Astrocyte (in vitro differentiated cells and primary cell): ENCODE measurements around the gene FAP. TPM values are rescaled to one million over a fixed set of nuclear protein-coding genes. Genes with fewer than 3 reads are reported as not detected.

Experiments
- DNase-seq: peaks from one replicate; pipeline ENCODE4 v3.0.0-alpha.2; 2010; ENCODE audit warnings: low read depth
- FAIRE-seq: peaks from 2 replicates; lab custom pipeline; 2011; peaks lifted over from hg19 to GRCh38; lab: Jason Lieb, UNC
- H2AFZ ChIP-seq: 2 replicates; pipeline ENCODE4 v1.6.0; 2012; ENCODE audit warnings: low read depth, low read length, inconsistent platforms
- H3K27ac ChIP-seq: 2 replicates; pipeline ENCODE4 v1.5.1; 2011; ENCODE audit warnings: low read depth, low read length, inconsistent platforms
- H3K27me3 ChIP-seq: 2 replicates; pipeline ENCODE4 v1.6.0; 2011; ENCODE audit warnings: low read length, inconsistent platforms; ENCODE audit not compliant: insufficient read depth
- H3K36me3 ChIP-seq: 2 replicates; pipeline ENCODE4 v1.5.1; 2011; ENCODE audit warnings: low read length, inconsistent platforms; ENCODE audit not compliant: insufficient read depth
- H3K4me1 ChIP-seq: 2 replicates; pipeline ENCODE4 v1.5.1; 2011; ENCODE audit warnings: low read length, inconsistent platforms; ENCODE audit not compliant: insufficient read depth
- H3K4me2 ChIP-seq: 2 replicates; pipeline ENCODE4 v1.6.0; 2012; ENCODE audit warnings: low read length, inconsistent platforms
- H3K4me3 ChIP-seq: 2 replicates; pipeline ENCODE4 v1.5.1; 2011; ENCODE audit warnings: low read depth, mild to moderate bottlenecking, low read length, inconsistent platforms; ENCODE audit not compliant: insufficient read depth
- H3K79me2 ChIP-seq: 2 replicates; pipeline ENCODE4 v1.6.0; 2012; ENCODE audit warnings: mild to moderate bottlenecking, low read length, inconsistent platforms; ENCODE audit not compliant: insufficient read depth
- H3K9ac ChIP-seq: 2 replicates; pipeline ENCODE4 v1.6.0; 2012; ENCODE audit warnings: mild to moderate bottlenecking, low read length, inconsistent platforms
- H3K9me3 ChIP-seq: 2 replicates; pipeline ENCODE4 v1.5.1; 2012; ENCODE audit warnings: low read depth, mild to moderate bottlenecking, low read length, inconsistent platforms; ENCODE audit not compliant: insufficient read depth
- H4K20me1 ChIP-seq: 2 replicates; pipeline ENCODE4 v1.6.0; 2012; ENCODE audit warnings: low read length, inconsistent platforms; ENCODE audit not compliant: insufficient read depth
- H3K27ac Mint-ChIP-seq: one replicate; pipeline ENCODE4 v1.8.0; 2021; ENCODE audit warnings: mild to moderate bottlenecking, mixed read lengths; ENCODE audit not compliant: unreplicated experiment
- H3K27me3 Mint-ChIP-seq: one replicate; pipeline ENCODE4 v1.8.0; 2021; ENCODE audit warnings: low read depth, mixed read lengths; ENCODE audit not compliant: unreplicated experiment
- H3K36me3 Mint-ChIP-seq: one replicate; pipeline ENCODE4 v1.8.0; 2021; ENCODE audit warnings: low read depth, mixed read lengths; ENCODE audit not compliant: unreplicated experiment
- H3K4me1 Mint-ChIP-seq: one replicate; pipeline ENCODE4 v1.8.0; 2021; ENCODE audit warnings: low read depth, mixed read lengths; ENCODE audit not compliant: unreplicated experiment
- H3K4me3 Mint-ChIP-seq: one replicate; pipeline ENCODE4 v1.8.0; 2021; ENCODE audit warnings: mild to moderate bottlenecking, moderate library complexity, mixed read lengths; ENCODE audit not compliant: unreplicated experiment
- H3K9me3 Mint-ChIP-seq: one replicate; pipeline ENCODE4 v1.8.0; 2021; ENCODE audit warnings: mild to moderate bottlenecking, mixed read lengths; ENCODE audit not compliant: unreplicated experiment
- CTCF ChIP-seq: IDR thresholded peaks from 2 replicates; pipeline ENCODE4 v1.5.1; 2011; ENCODE audit warnings: low read depth, mild to moderate bottlenecking, inconsistent platforms, low read length, moderate library complexity; ENCODE audit not compliant: insufficient read depth
- EZH2 ChIP-seq: IDR thresholded peaks from 2 replicates; pipeline ENCODE4 v1.6.1; 2012; ENCODE audit warnings: mild to moderate bottlenecking, low read length, inconsistent platforms; ENCODE audit not compliant: insufficient read depth
- total RNA-seq: library from RNA; stranded (reverse); gene quantifications from 2 replicates; pipeline ENCODE4 v1.2.1, GENCODE V29; 2021

The FAP gene
- total RNA-seq, 1 donor from 2014 or later = 1.3 TPM

- TF ChIP-seq CTCF (no peak), EZH2 (no peak)
- Histone ChIP-seq H3K9ac (no peak overlapping the region), H3K4me1 (peaks cover 8% of the 10 kb centered on the region), H3K27me3 (no peaks in the 10 kb centered on the region), H3K27ac (no peak overlapping the region), H4K20me1 (no peaks in the 10 kb centered on the region), H3K4me2 (no peak overlapping the region), H3K9me3 (no peaks in the 10 kb centered on the region), H2AFZ (no peak overlapping the region), H3K36me3 (no peaks in the 10 kb centered on the region), H3K4me3 (no peak overlapping the region), H3K79me2 (no peaks in the 10 kb centered on the region)
- FAIRE-seq (no peak), DNase-seq (no peak)
- Mint-ChIP-seq H3K4me3 (no peak overlapping the region), H3K27ac (no peak overlapping the region), H3K4me1 (peaks cover 30% of the 10 kb centered on the region), H3K9me3 (no peaks in the 10 kb centered on the region), H3K27me3 (no peaks in the 10 kb centered on the region), H3K36me3 (no peaks in the 10 kb centered on the region)
These were observed 11.1 kb upstream of the FAP start for GRCh38 chr2:162254236-162254871.

GRCh38 chr2:162253435-162253834 is 10.2 kb upstream of the FAP start:
- H3K27me3 ChIP-seq = no peaks in the 10 kb centered on the region
- no peak overlapping the region for H3K4me2 ChIP-seq
- H4K20me1 ChIP-seq = no peaks in the 10 kb centered on the region
- DNase-seq (no peak), FAIRE-seq (no peak)
- H3K4me3 ChIP-seq = no peak overlapping the region
- TF ChIP-seq EZH2 = no peak
- H3K9ac ChIP-seq = no peak overlapping the region
- Mint-ChIP-seq H3K36me3 (no peaks in the 10 kb centered on the region), H3K27me3 (no peaks in the 10 kb centered on the region), H3K4me3 (no peak overlapping the region), H3K27ac (no peak overlapping the region), H3K9me3 (peaks cover 1% of the 10 kb centered on the region), H3K4me1 (peaks cover 20% of the 10 kb centered on the region)
- no peaks in the 10 kb centered on the region for H3K9me3 ChIP-seq
- H2AFZ ChIP-seq = no peak overlapping the region
- no peaks in the 10 kb centered on the region for H3K36me3 ChIP-seq
- peaks cover 5% of the 10 kb centered on the region for H3K4me1 ChIP-seq
- no peaks in the 10 kb centered on the region for H3K79me2 ChIP-seq
- H3K27ac ChIP-seq = no peak overlapping the region

- H3K36me3 ChIP-seq = no peaks in the 10 kb centered on the region
- H3K27me3 Mint-ChIP-seq = no peaks in the 10 kb centered on the region
- no peak overlapping the region for H2AFZ ChIP-seq
- FAIRE-seq (no peak), DNase-seq (no peak)
- no peak overlapping the region for H3K4me3 Mint-ChIP-seq
- no peak overlapping the region for H3K4me3 ChIP-seq
- H4K20me1 ChIP-seq = no peaks in the 10 kb centered on the region
- no peak overlapping the region for H3K9ac ChIP-seq
- no peaks in the 10 kb centered on the region for H3K36me3 Mint-ChIP-seq
- H3K27me3 ChIP-seq = no peaks in the 10 kb centered on the region
- TF ChIP-seq EZH2 = no peak
- no peak for TF ChIP-seq CTCF
- H3K27ac ChIP-seq = no peak overlapping the region
- H3K79me2 ChIP-seq = no peaks in the 10 kb centered on the region
- H3K4me2 ChIP-seq = no peak overlapping the region
- H3K4me1 ChIP-seq = no peaks in the 10 kb centered on the region
- no peaks in the 10 kb centered on the region for H3K9me3 ChIP-seq
- H3K4me1 Mint-ChIP-seq = peaks cover 8% of the 10 kb centered on the region
- peaks cover 1% of the 10 kb centered on the region for H3K9me3 Mint-ChIP-seq
- no peak overlapping the region for H3K27ac Mint-ChIP-seq
These were observed 8.9 kb upstream of the FAP start for GRCh38 chr2:162252153-162252552.
